ENCODE data around the gene RPS16. TPM values are rescaled to one million over a fixed set of nuclear protein-coding genes. Genes with fewer than 3 reads are reported as not detected.
"Not testable (repeated sequence)": the region's sequence is repeated elsewhere in the genome, so short reads cannot be mapped to it uniquely, and the experiment has no call there.

The RPS16 gene
- total and polyA plus RNA-seq, 9 donors, result 2,348 to 7,403 (median 4,531) TPM

GRCh38 chr19:39465956-39466747 lies 30.4 kb upstream of the RPS16 start:
- WGBS, 3 donors, result 86 to 87% (median 87%) methylated on average over 18 of the region's 18 CpGs
- no peak for DNase-seq
- no peaks in the 10 kb centered on the region for H3K4me1 ChIP-seq (ENCODE audit: insufficient read depth)
- intact Hi-C loops (cut with DNase I), result no loop called here
- H3K9me3 ChIP-seq, result no peaks in the 10 kb centered on the region
- TF ChIP-seq EP300 (IDR thresholded peaks at IDR 0.05) (no peak), POLR2A (IDR thresholded peaks at IDR 0.05) (no peak)
- TF ChIP-seq, protein P1, sequence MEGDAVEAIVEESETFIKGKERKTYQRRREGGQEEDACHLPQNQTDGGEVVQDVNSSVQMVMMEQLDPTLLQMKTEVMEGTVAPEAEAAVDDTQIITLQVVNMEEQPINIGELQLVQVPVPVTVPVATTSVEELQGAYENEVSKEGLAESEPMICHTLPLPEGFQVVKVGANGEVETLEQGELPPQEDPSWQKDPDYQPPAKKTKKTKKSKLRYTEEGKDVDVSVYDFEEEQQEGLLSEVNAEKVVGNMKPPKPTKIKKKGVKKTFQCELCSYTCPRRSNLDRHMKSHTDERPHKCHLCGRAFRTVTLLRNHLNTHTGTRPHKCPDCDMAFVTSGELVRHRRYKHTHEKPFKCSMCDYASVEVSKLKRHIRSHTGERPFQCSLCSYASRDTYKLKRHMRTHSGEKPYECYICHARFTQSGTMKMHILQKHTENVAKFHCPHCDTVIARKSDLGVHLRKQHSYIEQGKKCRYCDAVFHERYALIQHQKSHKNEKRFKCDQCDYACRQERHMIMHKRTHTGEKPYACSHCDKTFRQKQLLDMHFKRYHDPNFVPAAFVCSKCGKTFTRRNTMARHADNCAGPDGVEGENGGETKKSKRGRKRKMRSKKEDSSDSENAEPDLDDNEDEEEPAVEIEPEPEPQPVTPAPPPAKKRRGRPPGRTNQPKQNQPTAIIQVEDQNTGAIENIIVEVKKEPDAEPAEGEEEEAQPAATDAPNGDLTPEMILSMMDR (IDR thresholded peaks at IDR 0.05), result no peak
- no peak overlapping the region for H3K27ac ChIP-seq
- no peaks in the 10 kb centered on the region for H3K27me3 ChIP-seq
- no peak overlapping the region for H3K4me3 ChIP-seq
- H3K36me3 ChIP-seq, result no peaks in the 10 kb centered on the region

DNA sequence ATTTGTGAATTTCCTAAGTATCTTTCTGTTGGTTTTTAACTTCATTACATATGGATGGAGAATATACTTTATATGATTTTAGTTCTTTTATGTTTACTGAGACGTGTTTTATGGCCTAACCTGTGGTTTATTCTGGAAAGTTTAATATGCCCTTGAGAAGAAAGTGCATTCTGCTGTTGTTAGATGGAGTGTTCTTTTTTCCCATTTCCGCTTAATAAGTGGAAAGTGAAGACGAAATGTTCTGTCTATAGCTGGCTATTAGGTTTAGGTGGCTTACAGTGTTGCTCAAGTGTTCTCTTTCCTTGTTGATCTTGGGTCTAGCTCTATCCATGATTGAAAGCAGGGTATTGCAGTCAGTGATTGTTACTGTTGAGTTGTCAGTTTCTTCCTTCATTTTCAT lies 27.7 kb upstream of the RPS16 start:
- no peaks in the 10 kb centered on the region for H3K27me3 ChIP-seq
- no peaks in the 10 kb centered on the region for H3K36me3 ChIP-seq
- WGBS, 3 donors, result 70 to 88% (median 73%) methylated on average over 3 of the region's 3 CpGs
- H3K9me3 ChIP-seq, result no peaks in the 10 kb centered on the region
- TF ChIP-seq, protein P1 (IDR thresholded peaks at IDR 0.05), result no peak
- no peak for TF ChIP-seq POLR2A (IDR thresholded peaks at IDR 0.05)
- TF ChIP-seq EP300 (IDR thresholded peaks at IDR 0.05), result no peak
- H3K4me1 ChIP-seq (ENCODE audit: insufficient read depth), result no peaks in the 10 kb centered on the region
- DNase-seq, result no peak
- intact Hi-C loops (cut with DNase I), result no loop called here
- no peak overlapping the region for H3K27ac ChIP-seq
- H3K4me3 ChIP-seq, result no peak overlapping the region

DNA sequence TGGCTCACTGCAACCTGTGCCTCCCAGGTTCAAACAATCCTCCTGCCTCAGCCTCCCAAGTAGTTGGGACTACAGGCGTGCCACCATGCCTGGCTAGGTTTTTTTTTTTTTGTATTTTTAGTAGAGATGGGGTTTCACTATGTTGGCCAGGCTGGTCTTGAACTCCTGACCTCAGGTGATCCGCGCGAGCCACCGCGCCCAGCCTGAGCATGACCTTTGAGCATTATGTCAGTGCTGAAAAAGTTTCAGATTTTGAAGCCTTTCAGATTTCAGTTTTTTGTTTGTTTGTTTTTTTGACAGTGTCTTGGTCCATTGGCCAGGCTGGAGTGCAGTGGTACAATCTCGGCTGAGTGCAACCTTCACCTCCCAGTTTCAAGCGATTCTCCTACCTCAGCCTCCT lies 15.5 kb upstream of the RPS16 start:
- H3K27me3 ChIP-seq; DNase-seq; H3K36me3 ChIP-seq; intact Hi-C loops (cut with DNase I); H3K4me1 ChIP-seq (ENCODE audit: insufficient read depth); H3K9me3 ChIP-seq; H3K4me3 ChIP-seq; H3K27ac ChIP-seq: not testable (repeated sequence)
- 90 to 93% (median 92%) methylated on average over 8 of the region's 8 CpGs for WGBS, 3 donors

- no peak overlapping the region for H3K4me3 ChIP-seq
- H3K27ac ChIP-seq, result no peak overlapping the region
- no peaks in the 10 kb centered on the region for H3K9me3 ChIP-seq
- no peaks in the 10 kb centered on the region for H3K27me3 ChIP-seq
- WGBS, 3 donors, result 71 to 79% (median 74%) methylated on average over 8 of the region's 8 CpGs
- H3K4me1 ChIP-seq (ENCODE audit: insufficient read depth), result peaks cover 7% of the 10 kb centered on the region
- no peak for DNase-seq
- TF ChIP-seq EP300 (IDR thresholded peaks at IDR 0.05), result no peak
- TF ChIP-seq POLR2A (IDR thresholded peaks at IDR 0.05), result no peak
- TF ChIP-seq, protein P1 (IDR thresholded peaks at IDR 0.05), result no peak
- no peaks in the 10 kb centered on the region for H3K36me3 ChIP-seq
- intact Hi-C loops (cut with DNase I), result loop anchor here in 2 of 4 donors (5.0 to 10.0 kb wide), 2 partner anchors 83 to 86 kb away; partner anchors contain the start of gene EID2B (in 2 of the 2)
Measured at GRCh38 chr19:39449116-39449797, 13.5 kb upstream of the RPS16 start.

DNA sequence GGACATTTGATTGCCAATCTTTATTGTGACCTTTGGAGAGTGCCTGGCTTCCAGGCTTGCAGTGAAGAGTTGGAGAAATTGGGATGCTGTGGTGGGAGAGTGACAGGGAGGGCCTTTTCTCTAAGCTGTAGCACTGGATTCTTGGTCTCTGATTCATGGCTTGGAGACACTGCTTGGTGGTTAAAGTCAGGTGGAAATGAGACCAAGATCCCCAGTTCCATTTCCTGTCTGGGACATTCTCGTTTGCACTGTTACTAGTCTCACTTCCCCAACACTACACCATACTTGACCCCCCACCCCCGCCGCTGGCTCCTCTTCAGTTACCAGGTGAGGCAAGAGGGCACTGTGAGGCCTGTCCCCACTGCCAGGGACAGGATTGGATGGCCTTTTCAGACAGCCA lies 12.5 kb upstream of the RPS16 start:
- Histone ChIP-seq H3K36me3 (no peaks in the 10 kb centered on the region), H3K27ac (no peak overlapping the region), H3K27me3 (no peaks in the 10 kb centered on the region), H3K4me3 (no peak overlapping the region), H3K9me3 (no peaks in the 10 kb centered on the region), H3K4me1 (ENCODE audit: insufficient read depth) (peaks cover 7% of the 10 kb centered on the region)
- WGBS, 3 donors, result 80% methylated on average over 3 of the region's 3 CpGs
- no peak for TF ChIP-seq POLR2A (IDR thresholded peaks at IDR 0.05)
- TF ChIP-seq EP300 (IDR thresholded peaks at IDR 0.05), result no peak
- TF ChIP-seq, protein P1 (IDR thresholded peaks at IDR 0.05), result no peak
- intact Hi-C loops (cut with DNase I), result loop anchor here in 2 of 4 donors (5.0 to 10.0 kb wide), 2 partner anchors 84 to 87 kb away; partner anchors contain the start of gene EID2B (in 2 of the 2)
- no peak for DNase-seq
